ENCODE results near the gene ZNF649. TPM values are rescaled to one million over a fixed set of nuclear protein-coding genes. Genes with fewer than 3 reads are reported as not detected.

The ZNF649 gene
- polyA plus RNA-seq, 1 donor from 2014 or later = 19.8 TPM

DNA sequence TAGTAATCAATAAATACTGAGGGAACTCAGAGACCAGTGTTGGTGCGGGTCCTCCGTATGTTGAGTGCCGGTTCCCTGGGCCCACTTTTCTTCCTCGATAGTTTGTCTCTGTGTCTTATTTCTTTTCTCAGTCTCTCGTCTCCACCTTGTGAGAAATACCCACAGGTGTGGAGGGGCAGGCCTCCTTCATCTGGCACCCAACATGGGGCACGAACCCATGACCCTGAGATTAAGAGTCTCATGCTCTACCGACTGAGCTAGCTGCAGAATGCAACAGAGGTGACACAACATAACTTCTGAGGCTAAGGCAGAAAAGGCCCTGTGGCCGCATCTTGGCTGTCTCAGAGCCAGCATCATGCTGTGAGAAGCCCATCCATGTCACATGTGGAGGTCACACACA lies 17.1 kb upstream of the ZNF649 start:
- no peaks in the 10 kb centered on the region for H4K20me1 ChIP-seq (ENCODE audit: insufficient read depth)
- H3F3A ChIP-seq (ENCODE audit: insufficient read depth, low read length, poor library complexity, severe bottlenecking) = no peaks in the 10 kb centered on the region
- H3K9ac ChIP-seq (ENCODE audit: low read length) = no peak overlapping the region
- H3K4me2 ChIP-seq (ENCODE audit: low read length) = no peak overlapping the region
- no peak overlapping the region for H3K4me3 ChIP-seq (ENCODE audit: low read length)
- no peak overlapping the region for H2AFZ ChIP-seq (ENCODE audit: low read depth, low read length)
- TF ChIP-seq RAD21 (conservative IDR thresholded peaks at IDR 0.05) = no peak
- no peak for TF ChIP-seq TAF1 (IDR thresholded peaks at IDR 0.05; ENCODE audit: low read depth)
- TF ChIP-seq, protein P1, sequence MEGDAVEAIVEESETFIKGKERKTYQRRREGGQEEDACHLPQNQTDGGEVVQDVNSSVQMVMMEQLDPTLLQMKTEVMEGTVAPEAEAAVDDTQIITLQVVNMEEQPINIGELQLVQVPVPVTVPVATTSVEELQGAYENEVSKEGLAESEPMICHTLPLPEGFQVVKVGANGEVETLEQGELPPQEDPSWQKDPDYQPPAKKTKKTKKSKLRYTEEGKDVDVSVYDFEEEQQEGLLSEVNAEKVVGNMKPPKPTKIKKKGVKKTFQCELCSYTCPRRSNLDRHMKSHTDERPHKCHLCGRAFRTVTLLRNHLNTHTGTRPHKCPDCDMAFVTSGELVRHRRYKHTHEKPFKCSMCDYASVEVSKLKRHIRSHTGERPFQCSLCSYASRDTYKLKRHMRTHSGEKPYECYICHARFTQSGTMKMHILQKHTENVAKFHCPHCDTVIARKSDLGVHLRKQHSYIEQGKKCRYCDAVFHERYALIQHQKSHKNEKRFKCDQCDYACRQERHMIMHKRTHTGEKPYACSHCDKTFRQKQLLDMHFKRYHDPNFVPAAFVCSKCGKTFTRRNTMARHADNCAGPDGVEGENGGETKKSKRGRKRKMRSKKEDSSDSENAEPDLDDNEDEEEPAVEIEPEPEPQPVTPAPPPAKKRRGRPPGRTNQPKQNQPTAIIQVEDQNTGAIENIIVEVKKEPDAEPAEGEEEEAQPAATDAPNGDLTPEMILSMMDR (IDR thresholded peaks at IDR 0.05; ENCODE audit: poor library complexity, severe bottlenecking) = no peak
- TF ChIP-seq POLR2AphosphoS5 (IDR thresholded peaks at IDR 0.05) = no peak
- TF ChIP-seq, protein P2, sequence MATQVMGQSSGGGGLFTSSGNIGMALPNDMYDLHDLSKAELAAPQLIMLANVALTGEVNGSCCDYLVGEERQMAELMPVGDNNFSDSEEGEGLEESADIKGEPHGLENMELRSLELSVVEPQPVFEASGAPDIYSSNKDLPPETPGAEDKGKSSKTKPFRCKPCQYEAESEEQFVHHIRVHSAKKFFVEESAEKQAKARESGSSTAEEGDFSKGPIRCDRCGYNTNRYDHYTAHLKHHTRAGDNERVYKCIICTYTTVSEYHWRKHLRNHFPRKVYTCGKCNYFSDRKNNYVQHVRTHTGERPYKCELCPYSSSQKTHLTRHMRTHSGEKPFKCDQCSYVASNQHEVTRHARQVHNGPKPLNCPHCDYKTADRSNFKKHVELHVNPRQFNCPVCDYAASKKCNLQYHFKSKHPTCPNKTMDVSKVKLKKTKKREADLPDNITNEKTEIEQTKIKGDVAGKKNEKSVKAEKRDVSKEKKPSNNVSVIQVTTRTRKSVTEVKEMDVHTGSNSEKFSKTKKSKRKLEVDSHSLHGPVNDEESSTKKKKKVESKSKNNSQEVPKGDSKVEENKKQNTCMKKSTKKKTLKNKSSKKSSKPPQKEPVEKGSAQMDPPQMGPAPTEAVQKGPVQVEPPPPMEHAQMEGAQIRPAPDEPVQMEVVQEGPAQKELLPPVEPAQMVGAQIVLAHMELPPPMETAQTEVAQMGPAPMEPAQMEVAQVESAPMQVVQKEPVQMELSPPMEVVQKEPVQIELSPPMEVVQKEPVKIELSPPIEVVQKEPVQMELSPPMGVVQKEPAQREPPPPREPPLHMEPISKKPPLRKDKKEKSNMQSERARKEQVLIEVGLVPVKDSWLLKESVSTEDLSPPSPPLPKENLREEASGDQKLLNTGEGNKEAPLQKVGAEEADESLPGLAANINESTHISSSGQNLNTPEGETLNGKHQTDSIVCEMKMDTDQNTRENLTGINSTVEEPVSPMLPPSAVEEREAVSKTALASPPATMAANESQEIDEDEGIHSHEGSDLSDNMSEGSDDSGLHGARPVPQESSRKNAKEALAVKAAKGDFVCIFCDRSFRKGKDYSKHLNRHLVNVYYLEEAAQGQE (IDR thresholded peaks at IDR 0.05; ENCODE audit: borderline replicate concordance) = no peak
- TF ChIP-seq MXI1 (conservative IDR thresholded peaks at IDR 0.05; ENCODE audit: poor library complexity, severe bottlenecking) = no peak
- TF ChIP-seq EZH2 (IDR thresholded peaks at IDR 0.05; ENCODE audit: borderline replicate concordance, insufficient read depth, low read length, poor library complexity, severe bottlenecking) = no peak
- H3K9me3 ChIP-seq (ENCODE audit: low read length) = peaks cover 5% of the 10 kb centered on the region
- H3K9me2 ChIP-seq (ENCODE audit: insufficient read depth, low read length) = no peaks in the 10 kb centered on the region
- H3K27me3 ChIP-seq (ENCODE audit: insufficient read depth, low read depth, low read length) = no peaks in the 10 kb centered on the region
- H3K36me3 ChIP-seq (ENCODE audit: insufficient read depth, low read length) = no peaks in the 10 kb centered on the region
- H3K27ac ChIP-seq (ENCODE audit: low read length) = no peak overlapping the region
- no peaks in the 10 kb centered on the region for H3K79me2 ChIP-seq (replicated peaks; ENCODE audit: insufficient read depth, low read length)

DNA sequence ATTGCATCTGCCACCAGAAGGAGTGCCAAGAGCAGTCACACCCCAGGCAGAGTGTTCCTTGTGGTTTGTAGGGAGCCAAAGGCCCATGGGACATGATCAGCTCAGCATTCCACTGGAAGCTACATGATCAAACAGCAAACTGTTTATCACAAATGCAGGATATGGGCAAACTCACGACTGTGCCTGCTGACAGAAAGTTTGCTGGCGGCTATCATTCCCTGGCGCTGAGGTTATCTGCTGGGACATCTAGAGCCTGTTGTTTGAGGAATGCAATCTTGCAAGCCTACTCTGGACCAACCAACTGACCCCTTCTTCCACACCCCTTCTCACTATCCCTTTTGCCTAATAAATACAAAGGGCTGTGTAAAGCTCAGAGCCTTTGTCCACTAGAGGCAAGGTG lies 14.8 kb upstream of the ZNF649 start:
- no peak overlapping the region for H3K9ac ChIP-seq (ENCODE audit: low read length)
- H3K27me3 ChIP-seq (ENCODE audit: insufficient read depth, low read depth, low read length) = no peaks in the 10 kb centered on the region
- no peaks in the 10 kb centered on the region for H3K36me3 ChIP-seq (ENCODE audit: insufficient read depth, low read length)
- H3F3A ChIP-seq (ENCODE audit: insufficient read depth, low read length, poor library complexity, severe bottlenecking) = no peaks in the 10 kb centered on the region
- H3K9me2 ChIP-seq (ENCODE audit: insufficient read depth, low read length) = no peaks in the 10 kb centered on the region
- no peak overlapping the region for H3K4me2 ChIP-seq (ENCODE audit: low read length)
- no peak for TF ChIP-seq MXI1 (conservative IDR thresholded peaks at IDR 0.05; ENCODE audit: poor library complexity, severe bottlenecking)
- TF ChIP-seq EP300 (conservative IDR thresholded peaks at IDR 0.05; ENCODE audit: poor library complexity, severe bottlenecking) = no peak
- no peak for TF ChIP-seq RAD21 (conservative IDR thresholded peaks at IDR 0.05)
- TF ChIP-seq EZH2 (IDR thresholded peaks at IDR 0.05; ENCODE audit: borderline replicate concordance, insufficient read depth, low read length, poor library complexity, severe bottlenecking) = no peak
- TF ChIP-seq SMC3 (conservative IDR thresholded peaks at IDR 0.05; ENCODE audit: poor library complexity) = no peak
- H3K9me3 ChIP-seq (ENCODE audit: low read length) = peaks cover 5% of the 10 kb centered on the region
- no peaks in the 10 kb centered on the region for H4K20me1 ChIP-seq (ENCODE audit: insufficient read depth)
- no peak overlapping the region for H2AFZ ChIP-seq (ENCODE audit: low read depth, low read length)
- H3K27ac ChIP-seq (ENCODE audit: low read length) = no peak overlapping the region
- no peaks in the 10 kb centered on the region for H3K79me2 ChIP-seq (replicated peaks; ENCODE audit: insufficient read depth, low read length)
- H3K4me3 ChIP-seq (ENCODE audit: low read length) = no peak overlapping the region

Measured in neural cell (in vitro differentiated cells).